Activated CD8-positive, alpha-beta memory T cell treated with anti-CD3 and anti-CD28 coated beads, Interleukin-2, amount 50 U/mL, for 1 hour (primary cell): ENCODE measurements around the gene PDAP1.
"Not testable (repeated sequence)": the region's sequence is repeated elsewhere in the genome, so short reads cannot be mapped to it uniquely, and the experiment has no call there.

Experiments used
- DNase-seq: peaks from one replicate; pipeline ENCODE4 v3.0.0-alpha.2; 2020; ENCODE audit errors: extremely low read depth

The PDAP1 gene

GRCh38 chr7:99396418-99397296 lies 11.7 kb downstream of the PDAP1 start:
- no peak for DNase-seq

GRCh38 chr7:99395616-99396327 lies 12.6 kb downstream of the PDAP1 start:
- DNase-seq, result no peak

- DNase-seq, result no peak
Measured at GRCh38 chr7:99394188-99394502, 14.3 kb downstream of the PDAP1 start.

GRCh38 chr7:99393355-99394187 lies 14.8 kb downstream of the PDAP1 start:
- DNase-seq, result no peak

- peak; percentile 68 for DNase-seq
Measured at GRCh38 chr7:99392659-99393354, 15.6 kb downstream of the PDAP1 start.

- no peak for DNase-seq
Measured at GRCh38 chr7:99392046-99392445, 16.4 kb downstream of the PDAP1 start.

- DNase-seq, result no peak
Measured at GRCh38 chr7:99390941-99391602, 17.3 kb downstream of the PDAP1 start.

- DNase-seq, result no peak
Measured at GRCh38 chr7:99389772-99390171, 18.6 kb downstream of the PDAP1 start.

GRCh38 chr7:99387912-99388311 lies 20.5 kb downstream of the PDAP1 start:
- no peak for DNase-seq

- not testable (repeated sequence) for DNase-seq
Measured at GRCh38 chr7:99387239-99387635, 21.2 kb downstream of the PDAP1 start.

GRCh38 chr7:99386584-99387238 lies 21.7 kb downstream of the PDAP1 start:
- no peak for DNase-seq

- DNase-seq, result no peak
Measured at GRCh38 chr7:99385564-99385963, 22.8 kb downstream of the PDAP1 start.

GRCh38 chr7:99384523-99384922 lies 23.9 kb downstream of the PDAP1 start:
- DNase-seq, result no peak

GRCh38 chr7:99383791-99384370 lies 24.5 kb downstream of the PDAP1 start:
- DNase-seq, result no peak

GRCh38 chr7:99383203-99383602 lies 25.2 kb downstream of the PDAP1 start:
- no peak for DNase-seq

- no peak for DNase-seq
Measured at GRCh38 chr7:99381664-99382075, 26.7 kb downstream of the PDAP1 start.

GRCh38 chr7:99380823-99381663 lies 27.4 kb downstream of the PDAP1 start:
- peak; percentile 88 for DNase-seq

- DNase-seq, result no peak
Measured at GRCh38 chr7:99380032-99380822, 28.2 kb downstream of the PDAP1 start.

- not testable (repeated sequence) for DNase-seq
Measured at GRCh38 chr7:99379693-99380031, 28.7 kb downstream of the PDAP1 start.
